HTR-8/SVneo (cell line): Measurements from ENCODE around the gene WNT2B.
A peak's percentile ranks its signal among the peaks of the same experiment; 100 is the strongest.

Source experiments
- DNase-seq: peaks from one replicate; pipeline ENCODE4 v3.0.0; 2011; ENCODE audit warnings: low spot score, mixed read lengths; ENCODE audit not compliant: insufficient read length
- FAIRE-seq: peaks from 2 replicates; lab custom pipeline; 2011; peaks lifted over from hg19 to GRCh38; lab: Jason Lieb, UNC

WNT2B gene

DNA sequence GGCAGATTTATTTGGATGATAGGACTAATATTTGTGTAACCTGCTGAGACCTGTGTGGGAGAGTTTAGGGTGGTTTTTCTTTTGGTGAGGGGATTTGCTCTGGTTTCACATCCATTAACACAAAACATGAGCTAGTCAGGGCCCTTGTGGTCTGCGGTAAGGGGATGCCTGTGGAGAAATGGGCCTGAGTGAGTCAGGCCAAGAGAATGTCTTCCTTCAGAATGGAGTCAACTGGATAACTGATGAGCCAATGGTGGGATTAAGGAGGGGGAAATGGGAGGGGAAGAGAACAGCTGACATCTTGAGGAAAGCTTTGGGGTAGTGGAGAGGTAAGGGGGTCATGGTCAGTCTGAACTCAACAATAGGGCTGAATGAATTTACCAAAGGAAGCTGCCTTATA is 13.9 kb downstream of the WNT2B start:
- no peak for FAIRE-seq

DNA sequence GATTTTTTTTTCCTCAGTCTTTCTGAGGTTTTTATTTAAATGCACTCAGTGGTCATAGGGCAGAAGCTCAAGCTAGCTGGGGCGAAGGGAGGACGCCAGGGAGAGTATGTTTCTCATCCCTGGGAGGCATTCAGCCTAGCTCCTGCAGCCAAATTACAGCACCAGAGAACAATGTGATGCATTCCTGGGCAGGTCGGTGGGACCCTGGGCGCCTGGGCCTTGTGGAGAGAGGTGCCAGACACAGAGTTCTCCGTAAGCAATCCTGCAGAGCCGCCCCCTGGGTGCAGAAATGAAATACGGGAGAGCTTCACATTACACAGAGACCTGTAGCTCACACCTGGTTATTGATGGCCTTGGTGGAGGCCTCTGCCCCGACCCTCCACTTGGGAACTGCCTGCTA is 15.5 kb downstream of the WNT2B start:
- FAIRE-seq: no peak
- no peak for DNase-seq

More for the DNA sequence above, 13.9 kb downstream of the WNT2B start:
- peak; percentile 83 for DNase-seq

DNA sequence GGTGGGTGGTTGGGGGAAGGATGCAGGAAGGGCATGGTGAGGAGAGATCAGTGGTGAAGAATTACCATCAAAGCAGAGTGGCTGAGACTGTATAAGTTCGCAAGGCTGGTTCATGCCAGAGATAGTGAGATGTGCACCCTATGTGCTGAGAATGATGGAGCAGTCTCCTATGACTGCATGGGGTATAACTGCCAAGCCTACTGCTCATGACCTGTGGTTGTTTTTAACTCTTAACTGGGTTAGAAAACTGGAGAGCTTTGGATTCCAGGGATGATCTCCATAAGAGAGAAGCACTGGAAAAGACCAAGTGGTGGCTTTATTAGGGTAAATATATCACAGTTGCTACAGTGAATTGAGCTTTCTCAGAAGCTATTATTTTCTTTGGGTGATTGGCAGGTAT is 16.2 kb downstream of the WNT2B start:
- no peak for DNase-seq
- no peak for FAIRE-seq

DNA sequence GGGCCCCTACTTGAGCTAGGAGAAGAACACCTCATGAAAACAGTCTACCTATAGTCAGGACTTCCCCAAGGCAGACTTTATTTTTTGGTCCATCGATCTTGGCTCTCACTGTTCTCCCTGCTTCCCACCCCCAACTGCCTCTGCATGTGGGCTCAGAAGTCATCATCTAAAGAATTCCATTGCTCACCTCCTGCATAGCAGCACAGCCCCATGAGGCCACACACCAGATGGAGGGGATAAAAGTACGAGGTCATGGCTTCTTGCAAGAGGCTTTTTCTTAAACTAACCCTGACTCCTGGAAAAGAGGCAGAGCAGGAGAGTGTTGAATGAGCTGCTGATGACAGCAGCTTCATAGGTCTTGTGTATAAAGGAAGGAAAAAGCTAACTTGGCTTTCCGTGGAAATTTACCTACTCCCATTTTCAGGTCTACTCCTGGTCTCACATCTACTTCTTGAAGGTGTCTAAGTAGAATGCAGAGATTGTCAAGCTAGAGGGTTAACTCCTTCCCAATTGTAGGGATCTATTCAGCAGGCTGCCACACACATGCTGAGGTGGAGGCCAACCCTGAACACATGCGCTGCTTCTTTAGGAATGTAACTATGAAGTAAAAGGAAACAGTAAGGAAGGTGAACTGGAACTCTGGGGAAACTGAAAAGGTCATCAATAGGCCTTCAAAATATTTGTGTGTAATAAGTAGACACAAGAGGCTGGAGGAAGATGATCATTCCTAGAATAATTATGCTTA is 18.7 kb downstream of the WNT2B start:
- FAIRE-seq (no peak), DNase-seq (no peak)

DNA sequence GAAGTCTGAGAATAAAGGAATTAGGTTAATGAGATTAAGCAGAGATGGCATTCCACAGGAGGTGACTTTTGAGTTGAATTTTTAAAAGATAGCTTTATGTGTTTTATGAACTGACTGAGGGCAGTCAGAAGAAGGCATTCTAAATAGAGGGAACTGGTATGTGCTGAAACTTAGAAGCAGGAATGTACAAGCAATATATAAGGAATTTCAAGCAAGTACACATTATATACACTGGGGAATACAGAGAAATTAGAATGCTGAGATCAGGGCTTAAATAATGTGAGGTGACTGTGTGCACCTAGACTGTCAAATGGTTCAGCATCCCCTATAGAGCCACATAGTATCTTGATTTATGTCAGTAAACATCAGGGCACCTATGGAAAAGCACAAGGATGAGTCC is 19.3 kb downstream of the WNT2B start:
- DNase-seq (no peak), FAIRE-seq (no peak)

DNA sequence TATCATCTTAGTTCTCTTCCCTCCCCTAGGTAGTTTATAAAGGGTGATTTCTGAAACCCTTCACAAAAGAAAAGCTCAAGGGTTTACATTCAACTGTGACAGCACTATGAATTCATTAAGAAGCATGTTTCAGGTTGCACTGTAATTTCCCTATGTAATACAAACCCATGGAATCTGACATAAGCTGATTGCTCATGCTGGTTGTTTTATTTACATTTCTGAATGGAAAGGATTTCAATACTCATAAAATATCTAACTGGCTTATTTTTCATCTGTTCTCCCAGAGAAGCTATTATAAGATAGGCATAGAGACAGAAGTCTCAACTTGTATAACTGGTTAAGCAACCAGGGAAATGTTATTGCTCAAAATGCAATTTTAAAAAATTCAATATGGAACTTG is 20.5 kb downstream of the WNT2B start:
- FAIRE-seq (no peak), DNase-seq (no peak)

DNA sequence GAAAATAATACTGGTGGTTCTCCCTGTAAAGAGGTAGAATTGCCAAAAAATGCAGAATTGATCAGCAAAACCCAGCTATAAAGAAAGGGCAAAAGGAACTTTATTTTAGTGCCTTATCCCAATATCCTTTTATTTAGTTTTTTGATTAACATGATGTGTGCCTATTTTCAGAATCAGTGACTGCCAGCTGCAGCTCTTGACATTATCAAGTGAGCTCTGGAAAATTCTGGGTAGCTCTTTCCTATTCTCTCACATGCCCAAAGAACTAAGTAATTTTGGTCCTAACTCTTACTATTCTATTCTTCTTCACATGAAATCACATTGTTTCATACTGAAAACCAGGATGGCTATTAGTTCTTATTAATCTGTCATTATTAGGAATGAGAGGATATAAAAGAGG is 22.1 kb downstream of the WNT2B start:
- FAIRE-seq: no peak
- no peak for DNase-seq

DNA sequence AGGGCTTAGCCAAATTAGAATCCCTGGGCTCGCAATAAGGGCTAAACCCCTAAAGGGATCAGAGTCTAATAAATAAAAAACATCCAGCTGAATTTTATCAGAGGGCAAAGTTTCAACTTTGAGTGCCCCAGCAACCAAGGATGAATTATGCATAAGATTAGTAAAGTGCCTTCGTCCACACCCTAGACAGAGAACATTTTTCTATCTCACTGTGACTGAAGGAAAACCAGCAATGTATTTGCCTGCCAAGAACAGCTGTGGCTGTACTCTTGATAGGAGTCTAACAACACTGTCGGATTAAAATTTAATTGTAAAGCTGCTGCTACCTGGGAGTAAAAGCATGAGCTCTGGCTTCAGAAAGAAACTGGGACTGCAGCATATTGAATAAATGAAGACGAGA is 23.3 kb downstream of the WNT2B start:
- FAIRE-seq: no peak
- DNase-seq: no peak

DNA sequence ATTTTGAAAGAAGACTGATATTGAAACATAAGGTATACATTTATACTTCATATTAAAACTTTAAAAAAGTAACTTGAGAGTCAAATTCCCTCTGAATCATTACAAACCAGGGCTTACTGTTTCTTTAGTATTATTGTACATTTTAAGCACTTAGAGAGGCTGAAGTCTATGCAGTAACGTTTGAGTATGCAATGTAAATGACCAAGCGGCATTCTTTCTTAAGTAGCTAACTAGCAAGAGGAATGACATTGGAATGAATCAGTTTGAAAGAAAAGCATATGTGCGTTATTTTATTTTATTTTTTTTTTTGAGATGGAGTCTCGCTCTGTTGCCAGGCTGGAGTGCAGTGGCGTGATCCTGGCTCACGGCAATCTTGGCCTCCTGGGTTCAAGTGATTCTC is 24.3 kb downstream of the WNT2B start:
- no peak for FAIRE-seq
- no peak for DNase-seq

DNA sequence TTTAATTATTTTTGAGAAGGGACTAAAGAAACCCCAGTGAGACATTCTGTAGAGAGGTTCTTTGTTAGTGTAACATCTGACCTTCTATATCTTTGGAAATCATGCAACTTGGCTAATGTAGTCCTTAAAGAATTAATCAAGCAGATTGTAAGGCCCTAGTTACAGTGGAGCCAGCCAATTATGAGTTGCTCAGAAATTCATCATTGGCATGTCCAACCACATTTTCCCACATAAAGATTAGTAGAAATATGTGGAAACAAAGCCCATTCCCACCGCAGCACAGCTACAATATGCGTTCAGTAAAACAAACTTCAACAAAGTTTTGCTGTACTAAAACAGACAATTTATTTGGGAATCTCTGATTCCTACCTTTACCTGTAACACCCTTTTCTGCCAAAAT is 27.8 kb downstream of the WNT2B start:
- FAIRE-seq (no peak), DNase-seq (no peak)

DNA sequence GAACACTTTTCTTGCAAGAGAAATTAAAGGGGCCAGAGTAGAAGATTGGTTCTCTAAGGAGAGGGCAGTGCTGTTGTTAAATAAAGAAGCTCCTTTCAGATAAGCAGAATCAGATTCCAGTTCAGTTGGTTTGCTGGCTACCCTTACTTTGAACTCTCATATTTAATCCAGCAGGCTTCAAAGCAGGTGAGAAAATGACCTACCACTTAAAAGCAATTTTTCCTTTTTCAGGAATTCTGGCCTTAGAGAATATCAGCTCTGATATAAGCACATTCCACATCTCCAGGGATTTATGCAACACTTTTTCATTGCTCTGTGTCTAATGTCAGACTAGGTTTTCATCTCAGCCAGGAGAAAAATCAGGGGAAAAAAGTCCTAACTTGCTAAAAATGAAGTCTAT is 28.7 kb downstream of the WNT2B start:
- no peak for FAIRE-seq
- DNase-seq: no peak

DNA sequence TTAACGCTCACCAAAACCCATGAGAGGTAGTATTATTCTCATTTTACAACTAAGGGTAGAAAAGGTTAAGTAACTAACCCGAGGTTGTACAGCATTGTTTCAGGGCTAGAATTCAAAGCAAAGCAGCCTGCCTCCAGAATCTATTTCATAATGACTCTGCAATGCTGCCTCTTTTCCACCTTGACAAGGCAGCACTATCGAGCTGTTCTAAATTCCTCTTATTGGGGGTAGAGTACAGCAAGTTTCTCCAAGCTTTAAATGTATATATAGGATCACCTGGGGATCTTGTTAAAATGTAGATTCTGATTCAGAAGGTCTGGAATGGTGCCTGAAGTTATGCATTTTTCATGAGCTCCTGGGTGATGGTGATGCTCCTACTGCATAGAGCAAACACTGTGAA is 30.1 kb downstream of the WNT2B start:
- DNase-seq (no peak), FAIRE-seq (no peak)

DNA sequence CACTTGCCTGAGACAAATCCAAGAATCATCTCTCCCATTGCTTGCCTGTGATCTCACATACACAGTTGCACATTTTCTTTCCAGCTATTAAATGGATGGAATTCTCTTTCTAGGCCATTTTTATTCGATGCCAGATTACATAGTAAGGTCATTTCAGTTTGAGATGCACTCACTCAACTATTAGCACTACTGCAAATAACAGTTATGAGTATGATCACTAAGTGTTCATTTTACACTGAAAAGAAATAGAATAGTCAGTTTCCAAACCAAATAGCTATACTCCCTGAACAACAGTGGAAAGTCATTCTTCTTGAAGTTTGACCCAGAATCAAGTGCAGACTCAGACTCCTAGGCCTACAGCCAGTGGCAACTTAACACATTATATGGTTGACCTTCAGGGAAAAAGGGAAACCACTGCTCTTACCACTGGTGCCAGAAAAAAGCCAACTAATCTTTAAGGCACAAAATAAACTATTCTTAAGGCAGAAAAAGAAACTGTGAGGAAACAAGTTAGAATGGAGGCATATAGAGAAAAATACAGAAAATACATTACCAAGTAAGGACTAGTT is 31.5 kb downstream of the WNT2B start:
- FAIRE-seq (no peak), DNase-seq (no peak)

DNA sequence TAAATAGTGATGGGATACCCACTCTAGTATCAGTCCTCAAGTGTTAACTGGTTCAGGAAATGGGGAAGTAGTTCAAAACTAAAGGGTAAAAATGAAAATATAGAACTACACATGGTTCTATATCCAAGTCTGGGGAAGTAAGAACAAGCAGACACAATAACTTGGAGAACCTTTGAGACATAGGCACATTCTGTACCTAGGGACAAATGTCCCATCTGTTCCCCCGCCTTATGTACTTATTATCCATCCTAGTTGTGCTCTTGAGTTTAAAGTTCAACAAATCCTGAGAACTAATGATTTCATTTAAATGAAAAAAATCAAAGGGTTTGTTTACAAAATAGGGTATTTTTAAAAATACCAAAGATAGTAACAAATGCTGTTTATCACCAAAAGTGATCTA is 32.5 kb downstream of the WNT2B start:
- DNase-seq (no peak), FAIRE-seq (no peak)

DNA sequence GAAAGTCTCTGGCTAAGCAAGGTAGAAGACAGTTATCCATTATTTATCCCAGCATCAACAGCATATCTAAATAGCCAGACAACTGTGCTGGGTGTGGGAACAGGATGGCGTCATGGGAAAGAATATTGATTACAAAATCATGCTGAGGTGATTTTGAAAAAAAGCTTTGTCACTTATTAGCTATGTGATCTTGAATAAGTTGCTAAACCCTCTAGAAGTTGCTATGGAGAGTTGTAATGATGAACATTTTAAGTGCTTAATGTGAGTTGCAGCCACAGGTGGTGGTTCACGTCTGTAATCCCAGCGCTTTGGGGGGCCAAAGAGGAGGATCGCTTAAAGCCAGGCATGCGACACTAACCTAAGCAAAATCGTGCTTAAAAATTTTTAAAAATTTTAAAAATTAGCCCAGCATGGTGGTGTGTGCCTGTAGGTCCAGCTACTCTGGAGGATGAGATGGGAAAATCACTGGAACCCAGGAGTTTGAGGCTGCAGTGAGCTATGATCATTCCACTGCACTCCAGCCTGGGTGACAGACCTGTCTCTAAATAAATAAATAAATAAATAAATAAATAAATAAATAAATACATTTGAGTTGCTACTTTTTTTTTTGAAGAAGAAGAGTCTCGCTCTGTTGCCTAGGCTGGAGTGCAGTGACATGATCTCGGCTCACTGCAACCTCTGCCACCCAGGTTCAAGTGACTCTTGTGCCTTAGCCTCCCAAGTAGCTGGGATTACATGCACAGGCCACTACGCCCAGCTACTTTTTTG is 33.6 kb downstream of the WNT2B start:
- DNase-seq: no peak
- no peak for FAIRE-seq

DNA sequence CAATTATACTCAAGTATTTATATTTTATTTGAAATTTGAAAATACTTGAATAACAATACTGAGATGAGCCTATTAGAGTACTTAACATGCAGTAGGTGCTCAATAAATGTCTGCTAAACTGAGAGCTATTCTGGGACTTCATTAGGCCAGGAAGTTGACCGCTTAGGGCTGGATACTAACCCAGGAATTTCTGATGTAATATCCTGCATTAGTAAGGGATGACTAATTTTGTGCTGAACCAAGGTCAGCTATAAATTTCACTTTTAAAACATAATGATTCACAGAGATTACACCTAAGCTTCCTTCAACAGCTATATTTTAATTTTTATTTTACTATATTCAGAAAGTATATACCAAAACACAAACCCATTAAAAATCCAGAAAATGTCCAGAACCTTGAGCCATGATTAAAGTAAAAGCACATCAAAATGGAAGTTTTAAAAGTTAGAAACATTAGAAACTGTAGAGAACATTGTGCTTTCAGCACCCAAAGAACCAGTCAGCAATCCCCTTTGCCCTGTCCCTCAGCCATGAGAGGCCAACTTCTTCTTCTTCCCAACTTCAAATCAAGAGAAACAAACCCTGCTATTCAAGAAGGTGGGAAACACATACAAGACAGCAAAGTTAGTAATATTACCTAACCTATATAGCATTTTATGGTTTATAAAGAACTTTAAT is 35.4 kb downstream of the WNT2B start:
- FAIRE-seq (no peak), DNase-seq (peak; percentile 59)

DNA sequence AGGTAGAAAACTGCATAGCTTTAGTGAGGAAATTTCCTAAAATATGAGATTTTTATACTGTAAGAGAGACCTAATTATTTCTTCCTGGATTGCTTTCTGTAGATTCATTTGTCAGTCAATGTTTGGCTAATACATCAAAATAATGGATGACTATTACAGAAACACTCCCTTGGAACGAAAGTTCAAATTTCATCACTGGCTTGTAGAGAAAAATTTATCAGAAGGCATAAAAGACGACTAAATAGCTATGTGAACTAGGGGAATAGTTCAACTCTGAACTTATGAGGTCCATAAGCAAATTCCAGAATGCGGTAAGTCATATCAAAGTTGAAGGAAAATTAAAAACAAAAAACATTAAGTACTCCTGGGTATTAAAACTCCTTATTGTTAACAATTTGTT is 36.0 kb downstream of the WNT2B start:
- no peak for DNase-seq
- no peak for FAIRE-seq

DNA sequence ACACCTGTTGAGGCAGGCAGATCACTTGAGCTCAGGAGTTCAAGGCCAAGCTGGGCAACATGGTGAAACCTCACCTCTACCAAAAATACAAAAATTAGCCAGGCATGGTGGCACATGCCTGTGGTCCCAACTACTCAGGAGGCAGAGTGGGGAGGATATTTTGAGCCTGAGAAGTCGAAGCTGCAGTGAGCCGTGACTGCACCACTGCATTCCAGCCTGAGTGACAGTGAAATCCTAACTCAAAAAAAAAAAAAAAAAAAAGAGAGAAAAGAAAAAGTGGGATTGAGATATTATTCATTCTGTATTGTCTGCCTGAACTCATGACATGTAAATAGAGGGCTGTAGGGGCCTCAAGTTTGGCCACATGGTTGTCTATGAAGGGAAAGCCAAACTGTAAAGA is 37.3 kb downstream of the WNT2B start:
- no peak for FAIRE-seq
- no peak for DNase-seq

DNA sequence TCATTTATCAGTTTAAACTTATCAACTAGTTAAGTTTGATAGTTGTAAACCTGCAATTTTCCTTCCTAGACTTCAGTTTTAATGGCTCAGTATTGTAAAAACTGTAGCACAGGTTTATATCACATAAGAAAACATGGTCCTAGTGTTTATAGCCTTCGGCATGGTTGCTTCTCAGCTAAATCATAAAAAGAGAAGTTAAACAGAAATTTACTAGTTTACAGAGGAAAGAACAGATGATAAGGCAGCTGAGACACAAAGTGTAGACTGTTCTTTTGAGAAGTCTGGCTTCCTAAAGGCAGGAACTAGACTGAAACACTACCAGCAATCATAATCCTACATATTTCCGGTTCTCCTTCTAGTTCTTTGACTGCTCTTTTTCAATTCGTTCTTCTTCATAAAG is 39.8 kb downstream of the WNT2B start:
- FAIRE-seq (no peak), DNase-seq (no peak)

DNA sequence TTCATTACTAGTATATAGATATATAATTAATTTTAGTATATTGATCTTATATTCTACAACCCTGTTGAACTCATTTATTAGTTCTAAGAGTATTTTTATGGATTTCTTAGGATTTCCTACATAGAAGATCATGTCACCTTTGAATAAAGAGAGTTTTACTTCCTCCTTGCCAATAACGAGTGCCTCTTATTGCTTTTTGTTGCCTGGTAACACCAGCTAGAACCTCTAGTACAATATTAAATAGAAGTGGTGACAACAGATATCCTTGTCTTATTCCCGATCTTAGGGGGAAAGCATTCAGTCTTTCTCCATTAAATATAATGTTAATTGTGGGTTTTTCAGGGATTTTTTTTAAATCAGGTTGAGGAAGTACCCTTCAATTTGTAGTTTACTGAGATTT is 40.8 kb downstream of the WNT2B start:
- FAIRE-seq: no peak
- no peak for DNase-seq

DNA sequence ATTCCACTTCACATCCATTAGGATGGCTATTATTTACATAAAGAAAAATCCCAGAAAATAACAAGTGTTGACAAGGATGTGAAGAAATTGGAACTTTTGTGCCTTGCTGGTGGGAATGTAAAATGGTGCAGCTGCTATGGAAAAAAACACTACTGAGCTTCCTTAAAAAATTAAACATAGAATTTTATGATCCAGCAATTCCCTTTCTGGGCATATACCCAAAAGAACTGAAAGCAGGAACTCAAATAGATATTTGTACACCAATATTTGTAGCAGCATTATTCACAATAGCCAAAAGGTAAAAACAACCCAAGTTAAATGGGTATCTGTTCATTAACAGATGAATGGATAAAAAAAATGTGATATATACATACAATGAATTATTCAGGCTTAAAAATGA is 45.6 kb downstream of the WNT2B start:
- FAIRE-seq (no peak), DNase-seq (no peak)
